Astrocyte (in vitro differentiated cells and primary cell): ENCODE data around the gene CTTNBP2. TPM values are rescaled to one million over a fixed set of nuclear protein-coding genes. Genes with fewer than 3 reads are reported as not detected.

Source experiments
- DNase-seq: peaks from one replicate; pipeline ENCODE4 v3.0.0-alpha.2; 2010; ENCODE audit warnings: low read depth
- FAIRE-seq: peaks from 2 replicates; lab custom pipeline; 2011; peaks lifted over from hg19 to GRCh38; lab: Jason Lieb, UNC
- H2AFZ ChIP-seq: 2 replicates; pipeline ENCODE4 v1.6.0; 2012; ENCODE audit warnings: low read depth, low read length, inconsistent platforms
- H3K27ac ChIP-seq: 2 replicates; pipeline ENCODE4 v1.5.1; 2011; ENCODE audit warnings: low read depth, low read length, inconsistent platforms
- H3K27me3 ChIP-seq: 2 replicates; pipeline ENCODE4 v1.6.0; 2011; ENCODE audit warnings: low read length, inconsistent platforms; ENCODE audit not compliant: insufficient read depth
- H3K36me3 ChIP-seq: 2 replicates; pipeline ENCODE4 v1.5.1; 2011; ENCODE audit warnings: low read length, inconsistent platforms; ENCODE audit not compliant: insufficient read depth
- H3K4me1 ChIP-seq: 2 replicates; pipeline ENCODE4 v1.5.1; 2011; ENCODE audit warnings: low read length, inconsistent platforms; ENCODE audit not compliant: insufficient read depth
- H3K4me2 ChIP-seq: 2 replicates; pipeline ENCODE4 v1.6.0; 2012; ENCODE audit warnings: low read length, inconsistent platforms
- H3K4me3 ChIP-seq: 2 replicates; pipeline ENCODE4 v1.5.1; 2011; ENCODE audit warnings: low read depth, mild to moderate bottlenecking, low read length, inconsistent platforms; ENCODE audit not compliant: insufficient read depth
- H3K79me2 ChIP-seq: 2 replicates; pipeline ENCODE4 v1.6.0; 2012; ENCODE audit warnings: mild to moderate bottlenecking, low read length, inconsistent platforms; ENCODE audit not compliant: insufficient read depth
- H3K9ac ChIP-seq: 2 replicates; pipeline ENCODE4 v1.6.0; 2012; ENCODE audit warnings: mild to moderate bottlenecking, low read length, inconsistent platforms
- H3K9me3 ChIP-seq: 2 replicates; pipeline ENCODE4 v1.5.1; 2012; ENCODE audit warnings: low read depth, mild to moderate bottlenecking, low read length, inconsistent platforms; ENCODE audit not compliant: insufficient read depth
- H4K20me1 ChIP-seq: 2 replicates; pipeline ENCODE4 v1.6.0; 2012; ENCODE audit warnings: low read length, inconsistent platforms; ENCODE audit not compliant: insufficient read depth
- H3K27ac Mint-ChIP-seq: one replicate; pipeline ENCODE4 v1.8.0; 2021; ENCODE audit warnings: mild to moderate bottlenecking, mixed read lengths; ENCODE audit not compliant: unreplicated experiment
- H3K27me3 Mint-ChIP-seq: one replicate; pipeline ENCODE4 v1.8.0; 2021; ENCODE audit warnings: low read depth, mixed read lengths; ENCODE audit not compliant: unreplicated experiment
- H3K36me3 Mint-ChIP-seq: one replicate; pipeline ENCODE4 v1.8.0; 2021; ENCODE audit warnings: low read depth, mixed read lengths; ENCODE audit not compliant: unreplicated experiment
- H3K4me1 Mint-ChIP-seq: one replicate; pipeline ENCODE4 v1.8.0; 2021; ENCODE audit warnings: low read depth, mixed read lengths; ENCODE audit not compliant: unreplicated experiment
- H3K4me3 Mint-ChIP-seq: one replicate; pipeline ENCODE4 v1.8.0; 2021; ENCODE audit warnings: mild to moderate bottlenecking, moderate library complexity, mixed read lengths; ENCODE audit not compliant: unreplicated experiment
- H3K9me3 Mint-ChIP-seq: one replicate; pipeline ENCODE4 v1.8.0; 2021; ENCODE audit warnings: mild to moderate bottlenecking, mixed read lengths; ENCODE audit not compliant: unreplicated experiment
- EZH2 ChIP-seq: IDR thresholded peaks from 2 replicates; pipeline ENCODE4 v1.6.1; 2012; ENCODE audit warnings: mild to moderate bottlenecking, low read length, inconsistent platforms; ENCODE audit not compliant: insufficient read depth
- total RNA-seq: library from RNA; stranded (reverse); gene quantifications from 2 replicates; pipeline ENCODE4 v1.2.1, GENCODE V29; 2021
- TF ChIP-seq, protein P1 (sequence below): IDR thresholded peaks from 2 replicates; pipeline ENCODE4 v1.5.1; 2011; ENCODE audit warnings: low read depth, mild to moderate bottlenecking, inconsistent platforms, low read length, moderate library complexity; ENCODE audit not compliant: insufficient read depth

CTTNBP2 gene
- total RNA-seq, 1 donor from 2014 or later, result 4.9 TPM

- Histone ChIP-seq H3K27me3 (no peaks in the 10 kb centered on the region), H3K4me3 (no peak overlapping the region), H3K9ac (no peak overlapping the region), H3K9me3 (no peaks in the 10 kb centered on the region), H3K4me2 (no peak overlapping the region), H3K4me1 (no peaks in the 10 kb centered on the region), H2AFZ (no peak overlapping the region), H3K27ac (no peak overlapping the region), H3K79me2 (no peaks in the 10 kb centered on the region), H3K36me3 (no peaks in the 10 kb centered on the region), H4K20me1 (no peaks in the 10 kb centered on the region)
- DNase-seq (no peak), FAIRE-seq (no peak)
- H3K9me3 Mint-ChIP-seq, result no peaks in the 10 kb centered on the region
- peaks cover 3% of the 10 kb centered on the region for H3K4me1 Mint-ChIP-seq
- H3K36me3 Mint-ChIP-seq, result no peaks in the 10 kb centered on the region
- H3K4me3 Mint-ChIP-seq, result no peak overlapping the region
- H3K27ac Mint-ChIP-seq, result no peak overlapping the region
- TF ChIP-seq, protein P1, sequence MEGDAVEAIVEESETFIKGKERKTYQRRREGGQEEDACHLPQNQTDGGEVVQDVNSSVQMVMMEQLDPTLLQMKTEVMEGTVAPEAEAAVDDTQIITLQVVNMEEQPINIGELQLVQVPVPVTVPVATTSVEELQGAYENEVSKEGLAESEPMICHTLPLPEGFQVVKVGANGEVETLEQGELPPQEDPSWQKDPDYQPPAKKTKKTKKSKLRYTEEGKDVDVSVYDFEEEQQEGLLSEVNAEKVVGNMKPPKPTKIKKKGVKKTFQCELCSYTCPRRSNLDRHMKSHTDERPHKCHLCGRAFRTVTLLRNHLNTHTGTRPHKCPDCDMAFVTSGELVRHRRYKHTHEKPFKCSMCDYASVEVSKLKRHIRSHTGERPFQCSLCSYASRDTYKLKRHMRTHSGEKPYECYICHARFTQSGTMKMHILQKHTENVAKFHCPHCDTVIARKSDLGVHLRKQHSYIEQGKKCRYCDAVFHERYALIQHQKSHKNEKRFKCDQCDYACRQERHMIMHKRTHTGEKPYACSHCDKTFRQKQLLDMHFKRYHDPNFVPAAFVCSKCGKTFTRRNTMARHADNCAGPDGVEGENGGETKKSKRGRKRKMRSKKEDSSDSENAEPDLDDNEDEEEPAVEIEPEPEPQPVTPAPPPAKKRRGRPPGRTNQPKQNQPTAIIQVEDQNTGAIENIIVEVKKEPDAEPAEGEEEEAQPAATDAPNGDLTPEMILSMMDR, result no peak
- no peak for TF ChIP-seq EZH2
- H3K27me3 Mint-ChIP-seq, result no peaks in the 10 kb centered on the region
Observed at GRCh38 chr7:117854186-117854585, 19.1 kb downstream of the CTTNBP2 start.

DNA sequence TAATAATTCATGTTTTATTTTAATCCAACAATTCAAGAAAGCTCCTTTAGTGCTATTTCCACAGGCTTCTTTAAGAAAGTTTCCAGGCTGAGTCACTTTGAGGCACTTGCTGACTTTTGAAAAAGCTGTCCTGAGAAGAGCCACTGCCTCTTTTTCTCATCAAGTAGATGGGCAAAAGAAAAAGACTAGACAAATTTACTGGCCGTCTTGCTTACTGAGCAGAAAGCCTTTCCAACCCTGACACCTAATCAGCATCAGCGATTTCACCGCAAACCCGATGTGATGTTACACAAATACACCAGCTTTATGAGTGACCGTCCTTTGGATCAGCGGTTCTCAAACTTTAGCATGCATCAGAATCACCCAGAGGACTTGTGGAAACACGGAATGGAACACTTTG, 24.3 kb downstream of the CTTNBP2 start:
- Mint-ChIP-seq H3K36me3 (peaks cover 2% of the 10 kb centered on the region), H3K9me3 (peaks cover 3% of the 10 kb centered on the region), H3K27me3 (no peaks in the 10 kb centered on the region), H3K4me3 (no peak overlapping the region), H3K4me1 (peaks cover 6% of the 10 kb centered on the region), H3K27ac (no peak overlapping the region)
- no peak for DNase-seq
- no peak overlapping the region for H3K27ac ChIP-seq
- no peaks in the 10 kb centered on the region for H3K27me3 ChIP-seq
- TF ChIP-seq, protein P1, result no peak
- no peak for TF ChIP-seq EZH2
- no peaks in the 10 kb centered on the region for H3K36me3 ChIP-seq
- H3K4me1 ChIP-seq, result no peaks in the 10 kb centered on the region
- no peak overlapping the region for H3K9ac ChIP-seq
- H4K20me1 ChIP-seq, result no peaks in the 10 kb centered on the region
- no peaks in the 10 kb centered on the region for H3K9me3 ChIP-seq
- H2AFZ ChIP-seq, result no peak overlapping the region
- H3K4me3 ChIP-seq, result no peak overlapping the region
- H3K4me2 ChIP-seq, result no peak overlapping the region
- no peaks in the 10 kb centered on the region for H3K79me2 ChIP-seq
- no peak for FAIRE-seq

DNA sequence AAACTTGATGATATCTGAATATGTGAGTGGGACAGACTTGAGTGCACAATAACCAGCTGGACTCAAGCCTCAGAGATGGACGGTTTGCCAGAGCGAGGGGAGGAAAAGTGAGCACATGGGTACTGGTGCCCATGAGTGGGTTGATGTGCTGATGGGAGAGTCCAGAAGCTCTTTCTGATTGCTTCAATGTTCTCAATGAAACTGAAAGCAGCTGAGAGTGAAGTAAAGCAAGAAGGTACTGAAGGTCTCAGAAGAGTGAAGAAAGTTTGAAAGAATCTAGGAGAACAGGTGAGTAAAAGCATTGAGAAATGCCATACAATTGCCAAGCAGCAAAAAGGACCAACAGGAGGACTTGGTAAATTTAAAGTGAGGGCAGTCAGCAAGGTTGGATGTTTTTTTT, 28.6 kb downstream of the CTTNBP2 start:
- no peaks in the 10 kb centered on the region for H3K27me3 ChIP-seq
- Mint-ChIP-seq H3K27ac (peak overlapping the region; percentile 7), H3K27me3 (no peaks in the 10 kb centered on the region), H3K4me3 (no peak overlapping the region), H3K9me3 (peaks cover 12% of the 10 kb centered on the region), H3K36me3 (peaks cover 9% of the 10 kb centered on the region), H3K4me1 (peaks cover 6% of the 10 kb centered on the region)
- H3K36me3 ChIP-seq, result no peaks in the 10 kb centered on the region
- no peak for TF ChIP-seq EZH2
- TF ChIP-seq, protein P1, result no peak
- H3K9ac ChIP-seq, result no peak overlapping the region
- no peak overlapping the region for H3K4me2 ChIP-seq
- no peak overlapping the region for H3K4me3 ChIP-seq
- no peak overlapping the region for H3K27ac ChIP-seq
- H2AFZ ChIP-seq, result no peak overlapping the region
- H3K4me1 ChIP-seq, result no peaks in the 10 kb centered on the region
- DNase-seq (no peak), FAIRE-seq (no peak)
- no peaks in the 10 kb centered on the region for H4K20me1 ChIP-seq
- no peaks in the 10 kb centered on the region for H3K9me3 ChIP-seq
- H3K79me2 ChIP-seq, result no peaks in the 10 kb centered on the region
